ENCODE results near the gene UACA. TPM values are rescaled to one million over a fixed set of nuclear protein-coding genes. Genes with fewer than 3 reads are reported as not detected.

UACA gene
- total RNA-seq, 3 donors from 2014 or later (not counting 1 experiment from before 2014, with no cell fraction given), result 1.1 to 3.1 (median 2.1) TPM

- 63% methylated on average over 3 of the region's 4 CpGs for WGBS (ENCODE audit: insufficient coverage)
- DNase-seq (no peak), ATAC-seq (no peak)
- Mint-ChIP-seq H3K9me3 (no peaks in the 10 kb centered on the region), H3K27ac (no peak overlapping the region), H3K4me1 (peaks cover 0 to 11% of the 10 kb centered on the region in 2 donors), H3K36me3 (no peaks in the 10 kb centered on the region), H3K27me3 (ENCODE audit: low read depth in 2 of 2) (peaks cover 9 to 22% of the 10 kb centered on the region in 2 donors), H3K4me3 (no peak overlapping the region)
- no peak for TF ChIP-seq CTCF (IDR thresholded peaks at IDR 0.05)
- Histone ChIP-seq H3K36me3 (ENCODE audit: control insufficient read depth, insufficient read depth, low read length) (no peaks in the 10 kb centered on the region), H3K4me1 (ENCODE audit: control insufficient read depth, insufficient read depth, low read length) (no peaks in the 10 kb centered on the region), H3K4me3 (ENCODE audit: low read length) (no peak overlapping the region), H3K27me3 (ENCODE audit: control insufficient read depth, insufficient read depth, low read length) (peaks cover 5% of the 10 kb centered on the region), H3K9me3 (ENCODE audit: control insufficient read depth, insufficient read depth, low read length) (no peaks in the 10 kb centered on the region), H3K27ac (ENCODE audit: low read length) (no peak overlapping the region)
- intact Hi-C loops (cut with micrococcal nuclease), result no loop called here
These were observed 10.1 kb downstream of the UACA start for GRCh38 chr15:70753101-70753829.

- H3K27me3 ChIP-seq (ENCODE audit: control insufficient read depth, insufficient read depth, low read length), result no peaks in the 10 kb centered on the region
- 100% methylated on average over 1 of the region's 4 CpGs for WGBS (ENCODE audit: insufficient coverage)
- intact Hi-C loops (cut with micrococcal nuclease), result no loop called here
- H3K9me3 ChIP-seq (ENCODE audit: control insufficient read depth, insufficient read depth, low read length), result no peaks in the 10 kb centered on the region
- no peak overlapping the region for H3K27ac ChIP-seq (ENCODE audit: low read length)
- Mint-ChIP-seq H3K27me3 (ENCODE audit: low read depth in 2 of 2) (peaks cover 9 to 12% of the 10 kb centered on the region in 2 donors), H3K4me1 (peaks cover 0 to 11% of the 10 kb centered on the region in 2 donors), H3K36me3 (no peaks in the 10 kb centered on the region), H3K4me3 (no peak overlapping the region), H3K27ac (no peak overlapping the region), H3K9me3 (no peaks in the 10 kb centered on the region)
- DNase-seq, result peak in 1 of 2 donors; percentile 21
- H3K36me3 ChIP-seq (ENCODE audit: control insufficient read depth, insufficient read depth, low read length), result no peaks in the 10 kb centered on the region
- H3K4me1 ChIP-seq (ENCODE audit: control insufficient read depth, insufficient read depth, low read length), result no peaks in the 10 kb centered on the region
- peak in 1 of 3 donors; percentile 40 for ATAC-seq
- no peak overlapping the region for H3K4me3 ChIP-seq (ENCODE audit: low read length)
- TF ChIP-seq CTCF (IDR thresholded peaks at IDR 0.05), result no peak
These were observed 11.1 kb downstream of the UACA start for GRCh38 chr15:70752193-70752635.

GRCh38 chr15:70750203-70750869 is 13.0 kb downstream of the UACA start:
- Histone ChIP-seq H3K9me3 (ENCODE audit: control insufficient read depth, insufficient read depth, low read length) (no peaks in the 10 kb centered on the region), H3K36me3 (ENCODE audit: control insufficient read depth, insufficient read depth, low read length) (no peaks in the 10 kb centered on the region), H3K27me3 (ENCODE audit: control insufficient read depth, insufficient read depth, low read length) (no peaks in the 10 kb centered on the region), H3K27ac (ENCODE audit: low read length) (no peak overlapping the region), H3K4me3 (ENCODE audit: low read length) (no peak overlapping the region), H3K4me1 (ENCODE audit: control insufficient read depth, insufficient read depth, low read length) (no peaks in the 10 kb centered on the region)
- intact Hi-C loops (cut with micrococcal nuclease), result no loop called here
- no peaks in the 10 kb centered on the region for H3K9me3 Mint-ChIP-seq
- H3K36me3 Mint-ChIP-seq, result no peaks in the 10 kb centered on the region
- H3K4me3 Mint-ChIP-seq, result no peak overlapping the region
- H3K4me1 Mint-ChIP-seq, result peaks cover 0 to 11% of the 10 kb centered on the region in 2 donors
- WGBS (ENCODE audit: insufficient coverage), result 92% methylated on average over 8 of the region's 8 CpGs
- peaks cover 0 to 8% of the 10 kb centered on the region in 2 donors for H3K27me3 Mint-ChIP-seq (ENCODE audit: low read depth in 2 of 2)
- H3K27ac Mint-ChIP-seq, result no peak overlapping the region
- ATAC-seq, result no peak
- no peak for TF ChIP-seq CTCF (IDR thresholded peaks at IDR 0.05)
- no peak for DNase-seq
